ENCODE results near the gene MT1G.

DNA sequence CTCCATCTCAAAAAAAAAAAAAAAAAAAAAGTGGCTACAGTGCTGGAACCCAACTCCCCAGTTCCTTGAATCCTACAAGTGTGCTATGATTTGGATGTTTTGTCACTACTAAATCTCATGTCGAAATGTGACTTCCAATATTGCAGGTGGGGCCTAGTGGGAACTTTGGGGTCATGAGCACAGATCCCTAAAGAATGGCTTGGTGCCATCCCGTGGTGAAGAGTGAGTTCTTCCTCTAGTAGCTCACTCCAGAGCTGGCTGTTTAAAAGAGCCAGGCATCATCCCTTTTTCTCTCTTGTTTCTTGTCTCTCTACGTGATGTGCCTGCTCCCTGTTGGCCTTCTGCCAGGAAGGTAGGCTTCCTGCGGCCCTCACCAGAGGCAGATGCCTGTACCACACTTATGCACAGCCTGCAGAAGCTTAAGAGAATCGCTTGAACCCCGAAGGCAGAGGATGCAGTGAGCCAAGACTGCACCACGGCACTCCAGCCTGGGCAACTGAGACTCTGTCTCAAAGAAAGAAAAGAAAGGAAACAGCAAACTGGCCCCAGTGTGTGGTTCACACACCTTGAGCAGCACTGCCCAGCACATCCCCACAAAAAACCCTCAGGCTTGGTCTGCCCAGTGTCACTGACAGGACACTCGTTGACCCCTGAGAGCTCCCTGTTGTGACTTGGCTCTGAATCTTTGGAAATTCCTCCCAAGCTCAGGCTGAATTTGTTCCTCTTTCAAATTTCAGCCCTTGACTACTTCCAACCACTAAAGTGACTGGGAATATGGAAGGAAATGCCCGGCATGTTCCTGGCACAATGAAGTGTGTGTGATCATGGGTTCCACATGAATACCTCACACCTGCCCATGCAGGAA is 39.1 kb downstream of the MT1G start:
- TF ChIP-seq NFRKB (IDR thresholded peaks at IDR 0.05): no peak
- TF ChIP-seq TARDBP (IDR thresholded peaks at IDR 0.05): no peak
- TF ChIP-seq FOXA1 (IDR thresholded peaks at IDR 0.05): no peak
- TF ChIP-seq L3MBTL2 (conservative IDR thresholded peaks at IDR 0.05): no peak
- no peak for TF ChIP-seq ELF4 (IDR thresholded peaks at IDR 0.05)

Data from HEK293T (cell line).